ENCODE measurements around the gene GPER1. TPM values are rescaled to one million over a fixed set of nuclear protein-coding genes. Genes with fewer than 3 reads are reported as not detected.

The GPER1 gene
- total and polyA plus RNA-seq, 2 donors = 0.99 to 3.4 TPM

- DNase-seq (ENCODE audit: low read depth in 6 of 9, low spot score in 9 of 9) = no peak
- H3K9me3 ChIP-seq (ENCODE audit: control insufficient read depth in 2 of 2, insufficient read depth in 1 of 2, low read length in 1 of 2) = no peaks in the 10 kb centered on the region
- H3K27me3 ChIP-seq (ENCODE audit: control insufficient read depth in 2 of 2, insufficient read depth in 1 of 2, low read length in 1 of 2) = no peaks in the 10 kb centered on the region
- no peak overlapping the region for H3K4me3 ChIP-seq (ENCODE audit: low read length in 2 of 2)
- 95% methylated on average over 31 of the region's 31 CpGs for WGBS
- H3K4me1 ChIP-seq (ENCODE audit: control insufficient read depth in 2 of 2, insufficient read depth in 2 of 2, low read length in 2 of 2) = peaks cover 6 to 16% of the 10 kb centered on the region in 2 donors
- no peak overlapping the region for H3K27ac ChIP-seq (ENCODE audit: low read depth in 1 of 2, low read length in 1 of 2)
- no peaks in the 10 kb centered on the region for H3K36me3 ChIP-seq (ENCODE audit: control insufficient read depth in 2 of 2, insufficient read depth in 2 of 2, low read length in 1 of 2)
These were observed 5.9 kb upstream of the GPER1 start for GRCh38 chr7:1081931-1082401.

- H3K36me3 ChIP-seq (ENCODE audit: control insufficient read depth in 2 of 2, insufficient read depth in 2 of 2, low read length in 1 of 2) = no peaks in the 10 kb centered on the region
- no peaks in the 10 kb centered on the region for H3K9me3 ChIP-seq (ENCODE audit: control insufficient read depth in 2 of 2, insufficient read depth in 1 of 2, low read length in 1 of 2)
- WGBS = 95% methylated on average over 45 of the region's 45 CpGs
- peaks cover 2% of the 10 kb centered on the region in 2 donors for H3K27me3 ChIP-seq (ENCODE audit: control insufficient read depth in 2 of 2, insufficient read depth in 1 of 2, low read length in 1 of 2)
- no peak overlapping the region for H3K4me3 ChIP-seq (ENCODE audit: low read length in 2 of 2)
- H3K27ac ChIP-seq (ENCODE audit: low read depth in 1 of 2, low read length in 1 of 2) = no peak overlapping the region
- H3K4me1 ChIP-seq (ENCODE audit: control insufficient read depth in 2 of 2, insufficient read depth in 2 of 2, low read length in 2 of 2) = peaks cover 8 to 25% of the 10 kb centered on the region in 2 donors
- DNase-seq (ENCODE audit: low read depth in 6 of 9, low spot score in 9 of 9) = no peak
These were observed 3.9 kb upstream of the GPER1 start for GRCh38 chr7:1083729-1084657.

GRCh38 chr7:1085266-1085665, 2.6 kb upstream of the GPER1 start:
- H3K36me3 ChIP-seq (ENCODE audit: control insufficient read depth in 2 of 2, insufficient read depth in 2 of 2, low read length in 1 of 2) = no peaks in the 10 kb centered on the region
- 98% methylated on average over 10 of the region's 10 CpGs for WGBS
- H3K4me1 ChIP-seq (ENCODE audit: control insufficient read depth in 2 of 2, insufficient read depth in 2 of 2, low read length in 2 of 2) = peaks cover 8 to 16% of the 10 kb centered on the region in 2 donors
- peaks cover 2% of the 10 kb centered on the region in 2 donors for H3K27me3 ChIP-seq (ENCODE audit: control insufficient read depth in 2 of 2, insufficient read depth in 1 of 2, low read length in 1 of 2)
- no peaks in the 10 kb centered on the region for H3K9me3 ChIP-seq (ENCODE audit: control insufficient read depth in 2 of 2, insufficient read depth in 1 of 2, low read length in 1 of 2)
- no peak for DNase-seq (ENCODE audit: low read depth in 6 of 9, low spot score in 9 of 9)
- H3K27ac ChIP-seq (ENCODE audit: low read depth in 1 of 2, low read length in 1 of 2) = no peak overlapping the region
- no peak overlapping the region for H3K4me3 ChIP-seq (ENCODE audit: low read length in 2 of 2)

GRCh38 chr7:1085910-1086421, 1.9 kb upstream of the GPER1 start:
- WGBS = 99% methylated on average over 11 of the region's 11 CpGs
- DNase-seq (ENCODE audit: low read depth in 6 of 9, low spot score in 9 of 9) = no peak

GRCh38 chr7:1086588-1087464, 1.1 kb upstream of the GPER1 start:
- Histone ChIP-seq H3K4me3 (ENCODE audit: low read length in 2 of 2) (peak overlapping the region; percentile 20 to 24), H3K4me1 (ENCODE audit: control insufficient read depth in 2 of 2, insufficient read depth in 2 of 2, low read length in 2 of 2) (peaks cover 8 to 16% of the 10 kb centered on the region in 2 donors), H3K27ac (ENCODE audit: low read depth in 1 of 2, low read length in 1 of 2) (no peak overlapping the region), H3K9me3 (ENCODE audit: control insufficient read depth in 2 of 2, insufficient read depth in 1 of 2, low read length in 1 of 2) (no peaks in the 10 kb centered on the region), H3K27me3 (ENCODE audit: control insufficient read depth in 2 of 2, insufficient read depth in 1 of 2, low read length in 1 of 2) (peaks cover 2% of the 10 kb centered on the region in 2 donors), H3K36me3 (ENCODE audit: control insufficient read depth in 2 of 2, insufficient read depth in 2 of 2, low read length in 1 of 2) (no peaks in the 10 kb centered on the region)
- DNase-seq (ENCODE audit: low read depth in 6 of 9, low spot score in 9 of 9) = peak in 8 of 9 donors; percentile 37 to 79 (median 58)
- WGBS = 16% methylated on average over 45 of the region's 45 CpGs

More at GRCh38 chr7:1085910-1086421, 1.9 kb upstream of the GPER1 start:
- Histone ChIP-seq H3K36me3 (ENCODE audit: control insufficient read depth in 2 of 2, insufficient read depth in 2 of 2, low read length in 1 of 2) (no peaks in the 10 kb centered on the region), H3K27ac (ENCODE audit: low read depth in 1 of 2, low read length in 1 of 2) (no peak overlapping the region), H3K4me1 (ENCODE audit: control insufficient read depth in 2 of 2, insufficient read depth in 2 of 2, low read length in 2 of 2) (peaks cover 8 to 16% of the 10 kb centered on the region in 2 donors), H3K27me3 (ENCODE audit: control insufficient read depth in 2 of 2, insufficient read depth in 1 of 2, low read length in 1 of 2) (peaks cover 2% of the 10 kb centered on the region in 2 donors), H3K9me3 (ENCODE audit: control insufficient read depth in 2 of 2, insufficient read depth in 1 of 2, low read length in 1 of 2) (no peaks in the 10 kb centered on the region), H3K4me3 (ENCODE audit: low read length in 2 of 2) (no peak overlapping the region)

- Histone ChIP-seq H3K4me3 (ENCODE audit: low read length in 2 of 2) (peak overlapping the region in 1 of 2 donors; percentile 20), H3K9me3 (ENCODE audit: control insufficient read depth in 2 of 2, insufficient read depth in 1 of 2, low read length in 1 of 2) (no peaks in the 10 kb centered on the region), H3K27me3 (ENCODE audit: control insufficient read depth in 2 of 2, insufficient read depth in 1 of 2, low read length in 1 of 2) (peaks cover 2% of the 10 kb centered on the region in 2 donors), H3K4me1 (ENCODE audit: control insufficient read depth in 2 of 2, insufficient read depth in 2 of 2, low read length in 2 of 2) (peaks cover 8 to 16% of the 10 kb centered on the region in 2 donors), H3K36me3 (ENCODE audit: control insufficient read depth in 2 of 2, insufficient read depth in 2 of 2, low read length in 1 of 2) (no peaks in the 10 kb centered on the region), H3K27ac (ENCODE audit: low read depth in 1 of 2, low read length in 1 of 2) (no peak overlapping the region)
- WGBS = 88% methylated on average over 6 of the region's 6 CpGs
- no peak for DNase-seq (ENCODE audit: low read depth in 6 of 9, low spot score in 9 of 9)
These were observed 473 bp upstream of the GPER1 start for GRCh38 chr7:1087465-1087814.

GRCh38 chr7:1090236-1090635, 2.3 kb downstream of the GPER1 start:
- H3K4me1 ChIP-seq (ENCODE audit: control insufficient read depth in 2 of 2, insufficient read depth in 2 of 2, low read length in 2 of 2) = peaks cover 8 to 16% of the 10 kb centered on the region in 2 donors
- 98% methylated on average over 21 of the region's 21 CpGs for WGBS
- DNase-seq (ENCODE audit: low read depth in 6 of 9, low spot score in 9 of 9) = no peak
- H3K27me3 ChIP-seq (ENCODE audit: control insufficient read depth in 2 of 2, insufficient read depth in 1 of 2, low read length in 1 of 2) = peaks cover 2% of the 10 kb centered on the region in 2 donors
- no peaks in the 10 kb centered on the region for H3K9me3 ChIP-seq (ENCODE audit: control insufficient read depth in 2 of 2, insufficient read depth in 1 of 2, low read length in 1 of 2)
- H3K27ac ChIP-seq (ENCODE audit: low read depth in 1 of 2, low read length in 1 of 2) = no peak overlapping the region
- H3K36me3 ChIP-seq (ENCODE audit: control insufficient read depth in 2 of 2, insufficient read depth in 2 of 2, low read length in 1 of 2) = no peaks in the 10 kb centered on the region
- H3K4me3 ChIP-seq (ENCODE audit: low read length in 2 of 2) = no peak overlapping the region

- Histone ChIP-seq H3K9me3 (ENCODE audit: control insufficient read depth in 2 of 2, insufficient read depth in 1 of 2, low read length in 1 of 2) (no peaks in the 10 kb centered on the region), H3K4me1 (ENCODE audit: control insufficient read depth in 2 of 2, insufficient read depth in 2 of 2, low read length in 2 of 2) (peaks cover 8 to 19% of the 10 kb centered on the region in 2 donors), H3K4me3 (ENCODE audit: low read length in 2 of 2) (no peak overlapping the region), H3K27ac (ENCODE audit: low read depth in 1 of 2, low read length in 1 of 2) (no peak overlapping the region), H3K27me3 (ENCODE audit: control insufficient read depth in 2 of 2, insufficient read depth in 1 of 2, low read length in 1 of 2) (peaks cover 2% of the 10 kb centered on the region in 2 donors), H3K36me3 (ENCODE audit: control insufficient read depth in 2 of 2, insufficient read depth in 2 of 2, low read length in 1 of 2) (no peaks in the 10 kb centered on the region)
- 91% methylated on average over 28 of the region's 28 CpGs for WGBS
- no peak for DNase-seq (ENCODE audit: low read depth in 6 of 9, low spot score in 9 of 9)
These were observed 3.1 kb downstream of the GPER1 start for GRCh38 chr7:1090686-1091643.

Data from thymus (tissue), 11 donors.